ENCODE results near the gene TC2N. TPM values are rescaled to one million over a fixed set of nuclear protein-coding genes. Genes with fewer than 3 reads are reported as not detected.
"Not testable (repeated sequence)": the region's sequence is repeated elsewhere in the genome, so short reads cannot be mapped to it uniquely, and the experiment has no call there.

Gene TC2N
- total RNA-seq, 1 donor from 2014 or later = 56.7 TPM

GRCh38 chr14:91872011-91872501 lies 4.7 kb upstream of the TC2N start:
- H3K36me3 ChIP-seq = peaks cover 20% of the 10 kb centered on the region

DNA sequence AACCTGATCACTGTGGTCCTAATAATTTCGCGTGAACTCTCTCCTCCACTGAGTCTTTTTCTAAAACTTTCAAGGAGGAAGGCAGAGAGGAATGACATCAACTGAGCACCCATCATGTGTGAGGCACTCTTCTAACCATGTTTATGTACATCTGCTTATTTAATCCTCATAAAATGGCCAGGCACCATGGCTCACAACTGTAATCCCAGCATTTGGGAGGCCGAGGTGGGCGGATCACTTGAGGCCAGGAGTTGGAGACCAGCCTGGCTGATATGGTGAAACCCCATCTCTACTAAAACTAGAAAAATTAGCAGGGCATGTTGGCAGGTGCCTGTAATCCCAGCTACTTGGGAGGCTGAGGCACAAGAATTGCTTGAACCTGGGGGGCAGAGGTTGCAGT lies 4.1 kb upstream of the TC2N start:
- Histone ChIP-seq H3K27ac (peak overlapping the region; percentile 86), H3K36me3 (peaks cover 14% of the 10 kb centered on the region), H3K4me1 (peaks cover 50% of the 10 kb centered on the region)
- H3K9me3 ChIP-seq; H3K27me3 ChIP-seq; intact Hi-C loops (cut with DNase I); DNase-seq; H3K4me3 ChIP-seq; ATAC-seq: not testable (repeated sequence)

More at GRCh38 chr14:91872011-91872501, 4.7 kb upstream of the TC2N start:
- H3K27me3 ChIP-seq = no peaks in the 10 kb centered on the region
- peak; percentile 76 for DNase-seq
- TF ChIP-seq, protein P1, sequence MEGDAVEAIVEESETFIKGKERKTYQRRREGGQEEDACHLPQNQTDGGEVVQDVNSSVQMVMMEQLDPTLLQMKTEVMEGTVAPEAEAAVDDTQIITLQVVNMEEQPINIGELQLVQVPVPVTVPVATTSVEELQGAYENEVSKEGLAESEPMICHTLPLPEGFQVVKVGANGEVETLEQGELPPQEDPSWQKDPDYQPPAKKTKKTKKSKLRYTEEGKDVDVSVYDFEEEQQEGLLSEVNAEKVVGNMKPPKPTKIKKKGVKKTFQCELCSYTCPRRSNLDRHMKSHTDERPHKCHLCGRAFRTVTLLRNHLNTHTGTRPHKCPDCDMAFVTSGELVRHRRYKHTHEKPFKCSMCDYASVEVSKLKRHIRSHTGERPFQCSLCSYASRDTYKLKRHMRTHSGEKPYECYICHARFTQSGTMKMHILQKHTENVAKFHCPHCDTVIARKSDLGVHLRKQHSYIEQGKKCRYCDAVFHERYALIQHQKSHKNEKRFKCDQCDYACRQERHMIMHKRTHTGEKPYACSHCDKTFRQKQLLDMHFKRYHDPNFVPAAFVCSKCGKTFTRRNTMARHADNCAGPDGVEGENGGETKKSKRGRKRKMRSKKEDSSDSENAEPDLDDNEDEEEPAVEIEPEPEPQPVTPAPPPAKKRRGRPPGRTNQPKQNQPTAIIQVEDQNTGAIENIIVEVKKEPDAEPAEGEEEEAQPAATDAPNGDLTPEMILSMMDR (IDR thresholded peaks at IDR 0.05) = no peak
- intact Hi-C loops (cut with DNase I) = no loop called here
- no peaks in the 10 kb centered on the region for H3K9me3 ChIP-seq
- peak overlapping the region; percentile 86 for H3K27ac ChIP-seq
- H3K4me3 ChIP-seq = no peak overlapping the region
- peaks cover 49% of the 10 kb centered on the region for H3K4me1 ChIP-seq
- ATAC-seq = peak; percentile 40

GRCh38 chr14:91870890-91871289 lies 3.6 kb upstream of the TC2N start:
- TF ChIP-seq, protein P1 (IDR thresholded peaks at IDR 0.05) = no peak
- DNase-seq = no peak
- H3K36me3 ChIP-seq = peaks cover 11% of the 10 kb centered on the region
- intact Hi-C loops (cut with DNase I) = no loop called here
- peaks cover 56% of the 10 kb centered on the region for H3K4me1 ChIP-seq
- ATAC-seq = no peak
- H3K4me3 ChIP-seq = no peak overlapping the region
- H3K9me3 ChIP-seq = no peaks in the 10 kb centered on the region
- H3K27me3 ChIP-seq = no peaks in the 10 kb centered on the region
- H3K27ac ChIP-seq = peak overlapping the region; percentile 86

DNA sequence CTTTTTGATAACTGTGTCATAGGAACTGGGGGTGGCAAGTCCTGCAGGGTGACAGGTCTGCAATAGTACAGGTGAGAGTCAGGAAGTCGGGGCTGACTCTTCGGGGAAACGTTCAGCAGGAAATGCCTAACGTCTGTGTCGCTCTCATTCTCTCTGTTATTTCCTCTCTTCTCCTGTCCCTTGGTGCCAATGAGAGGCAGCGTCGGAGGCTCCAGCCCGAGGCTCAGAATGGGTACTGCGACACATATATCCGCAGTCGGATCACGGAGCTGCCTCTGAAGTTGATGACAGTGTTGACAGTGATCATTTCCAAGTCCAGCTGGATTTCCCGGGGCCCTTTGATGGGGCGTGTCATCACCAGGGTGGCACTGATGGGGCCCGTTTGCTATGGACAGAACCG lies 2.7 kb upstream of the TC2N start:
- H3K4me3 ChIP-seq = no peak overlapping the region
- H3K36me3 ChIP-seq = peaks cover 3% of the 10 kb centered on the region
- TF ChIP-seq, protein P1 (IDR thresholded peaks at IDR 0.05) = no peak
- intact Hi-C loops (cut with DNase I) = no loop called here
- peak overlapping the region; percentile 86 for H3K27ac ChIP-seq
- H3K27me3 ChIP-seq = no peaks in the 10 kb centered on the region
- DNase-seq (no peak), ATAC-seq (no peak)
- H3K4me1 ChIP-seq = peaks cover 56% of the 10 kb centered on the region
- no peaks in the 10 kb centered on the region for H3K9me3 ChIP-seq

DNA sequence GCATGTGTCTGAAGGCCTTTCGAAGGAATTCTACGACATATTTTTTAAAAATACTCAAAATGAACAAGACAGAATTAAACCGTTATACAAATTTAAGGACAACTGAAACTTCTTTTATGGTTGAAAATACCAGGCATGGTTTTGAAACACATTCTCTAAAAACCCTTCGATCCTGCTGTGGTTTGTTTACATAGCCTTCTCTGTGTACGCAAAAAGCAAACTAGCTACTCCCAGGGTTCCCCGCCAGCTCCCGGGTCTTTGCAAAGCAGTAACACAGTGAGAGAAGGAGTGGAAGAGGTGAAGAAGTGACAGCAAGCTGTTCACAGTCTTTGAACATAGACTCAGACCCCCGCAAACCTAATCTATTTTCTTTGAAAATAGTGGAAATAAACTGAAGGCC lies 2.2 kb upstream of the TC2N start:
- DNase-seq (no peak), ATAC-seq (no peak)
- TF ChIP-seq, protein P1 (IDR thresholded peaks at IDR 0.05) = no peak
- Histone ChIP-seq H3K27ac (peak overlapping the region; percentile 86), H3K27me3 (no peaks in the 10 kb centered on the region), H3K9me3 (no peaks in the 10 kb centered on the region), H3K4me3 (no peak overlapping the region), H3K36me3 (no peaks in the 10 kb centered on the region), H3K4me1 (peaks cover 56% of the 10 kb centered on the region)
- intact Hi-C loops (cut with DNase I) = no loop called here

- Histone ChIP-seq H3K4me1 (peaks cover 30% of the 10 kb centered on the region), H3K9me3 (no peaks in the 10 kb centered on the region), H3K36me3 (no peaks in the 10 kb centered on the region), H3K27ac (peak overlapping the region; percentile 70), H3K27me3 (no peaks in the 10 kb centered on the region), H3K4me3 (peak overlapping the region; percentile 35)
- TF ChIP-seq, protein P1 (IDR thresholded peaks at IDR 0.05) = no peak
- intact Hi-C loops (cut with DNase I) = no loop called here
- no peak for DNase-seq
- no peak for ATAC-seq
Measured at GRCh38 chr14:91866511-91867295, 633 bp downstream of the TC2N start.

Data from upper lobe of right lung (tissue), 1 donor.